Panc1 (cell line): ENCODE data around the gene DUSP9.

ENCODE experiments used
- CTCF ChIP-seq: fragments of 450-650 bp; IDR thresholded peaks from 2 replicates; pipeline ENCODE4 v1.5.1; 2017; ENCODE audit warnings: mild to moderate bottlenecking
- POLR2AphosphoS5 ChIP-seq: IDR thresholded peaks from 2 replicates; pipeline ENCODE4 v1.6.1; 2012; ENCODE audit warnings: mild to moderate bottlenecking, low read depth, low read length, moderate library complexity

GRCh38 chrX:153694687-153695270 lies 47.8 kb downstream of the DUSP9 start:
- TF ChIP-seq CTCF = no peak
- TF ChIP-seq POLR2AphosphoS5 = no peak
